HFFc6 (cell line): Measurements from ENCODE around the gene PNCK. TPM values are rescaled to one million over a fixed set of nuclear protein-coding genes. Genes with fewer than 3 reads are reported as not detected.
"Not testable (repeated sequence)": the region's sequence is repeated elsewhere in the genome, so short reads cannot be mapped to it uniquely, and the experiment has no call there.

Experiments used
- DNase-seq: peaks from one replicate; pipeline ENCODE4 v3.0.0-alpha.2; 2018
- H3K27ac Mint-ChIP-seq: 2 replicates; pipeline ENCODE4 v1.8.0; 2020; ENCODE audit warnings: mild to moderate bottlenecking, mixed read lengths
- H3K27me3 Mint-ChIP-seq: 2 replicates; pipeline ENCODE4 v1.8.0; 2021; ENCODE audit warnings: mild to moderate bottlenecking, moderate library complexity, mixed read lengths; ENCODE audit not compliant: insufficient read depth
- H3K36me3 Mint-ChIP-seq: 2 replicates; pipeline ENCODE4 v1.8.0; 2021; ENCODE audit warnings: low read depth, mixed read lengths
- H3K4me1 Mint-ChIP-seq: 2 replicates; pipeline ENCODE4 v1.8.0; 2020; ENCODE audit warnings: low read depth, mixed read lengths
- H3K4me3 Mint-ChIP-seq: 2 replicates; pipeline ENCODE4 v1.8.0; 2020; ENCODE audit warnings: mild to moderate bottlenecking, moderate library complexity, mixed read lengths
- H3K9me3 Mint-ChIP-seq: 2 replicates; pipeline ENCODE4 v1.8.0; 2020; ENCODE audit warnings: mild to moderate bottlenecking, mixed read lengths
- total RNA-seq, 6 experiments: library from RNA; stranded (reverse); fragmentation: NEBNext Ultra II Directional; extraction: Animal tissue kit (Norgen Biotek cat#: 25700); gene quantifications; 2 replicates in 1 of 6; 3 replicates in 5 of 6; pipeline ENCODE4 v1.2.3, GENCODE V29; 2021
- TF ChIP-seq, protein P1 (sequence below): fragments of 200-600 bp; sonication (generic); IDR thresholded peaks from 2 replicates; pipeline ENCODE4 v1.5.0; 2021; ENCODE audit warnings: antibody characterized with exemption, mild to moderate bottlenecking

PNCK gene
- total RNA-seq, 6 experiments from 2014 or later: 0.26 to 0.43 TPM; not detected in 4

DNA sequence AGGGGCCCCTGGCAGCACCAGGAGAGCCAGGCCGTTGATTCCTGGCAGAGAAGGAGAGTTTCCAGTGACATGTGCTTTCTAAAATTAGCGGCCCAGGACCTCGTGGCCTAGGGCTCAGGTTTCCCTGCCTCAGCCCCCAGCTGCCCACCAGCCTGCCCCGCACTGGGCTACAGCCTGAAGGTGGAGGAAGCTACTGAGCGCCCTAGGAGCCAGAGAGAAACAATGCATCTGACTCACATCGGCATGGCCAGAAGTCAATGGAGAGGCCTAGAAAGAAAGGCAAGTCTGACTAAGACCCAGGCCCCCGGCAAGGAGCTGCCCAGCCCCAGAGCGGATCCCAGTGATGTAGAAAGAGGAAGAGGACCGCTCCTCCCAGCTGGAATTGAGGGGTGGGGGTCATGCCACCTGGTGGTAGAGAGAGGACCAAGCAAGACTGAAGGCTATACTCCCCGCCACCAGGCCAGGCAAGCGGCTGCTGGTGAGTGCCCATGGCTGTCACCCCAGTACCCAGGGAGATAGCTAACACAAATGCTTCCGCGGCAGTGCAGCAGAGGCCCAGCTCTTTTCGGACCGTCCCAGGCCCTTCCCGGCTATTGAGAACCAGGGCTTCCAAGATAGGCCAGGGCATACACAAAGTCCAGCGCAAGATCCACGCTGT, 31.9 kb upstream of the PNCK start:
- H3K27me3 Mint-ChIP-seq, H3K4me3 Mint-ChIP-seq, H3K4me1 Mint-ChIP-seq, H3K27ac Mint-ChIP-seq, H3K9me3 Mint-ChIP-seq, DNase-seq, H3K36me3 Mint-ChIP-seq: not testable (repeated sequence)
- TF ChIP-seq, protein P1, sequence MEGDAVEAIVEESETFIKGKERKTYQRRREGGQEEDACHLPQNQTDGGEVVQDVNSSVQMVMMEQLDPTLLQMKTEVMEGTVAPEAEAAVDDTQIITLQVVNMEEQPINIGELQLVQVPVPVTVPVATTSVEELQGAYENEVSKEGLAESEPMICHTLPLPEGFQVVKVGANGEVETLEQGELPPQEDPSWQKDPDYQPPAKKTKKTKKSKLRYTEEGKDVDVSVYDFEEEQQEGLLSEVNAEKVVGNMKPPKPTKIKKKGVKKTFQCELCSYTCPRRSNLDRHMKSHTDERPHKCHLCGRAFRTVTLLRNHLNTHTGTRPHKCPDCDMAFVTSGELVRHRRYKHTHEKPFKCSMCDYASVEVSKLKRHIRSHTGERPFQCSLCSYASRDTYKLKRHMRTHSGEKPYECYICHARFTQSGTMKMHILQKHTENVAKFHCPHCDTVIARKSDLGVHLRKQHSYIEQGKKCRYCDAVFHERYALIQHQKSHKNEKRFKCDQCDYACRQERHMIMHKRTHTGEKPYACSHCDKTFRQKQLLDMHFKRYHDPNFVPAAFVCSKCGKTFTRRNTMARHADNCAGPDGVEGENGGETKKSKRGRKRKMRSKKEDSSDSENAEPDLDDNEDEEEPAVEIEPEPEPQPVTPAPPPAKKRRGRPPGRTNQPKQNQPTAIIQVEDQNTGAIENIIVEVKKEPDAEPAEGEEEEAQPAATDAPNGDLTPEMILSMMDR: peak; percentile 38

GRCh38 chrX:153704631-153705402, 31.2 kb upstream of the PNCK start:
- not testable (repeated sequence) for H3K4me1 Mint-ChIP-seq, H3K27ac Mint-ChIP-seq, H3K4me3 Mint-ChIP-seq, H3K36me3 Mint-ChIP-seq, DNase-seq, H3K9me3 Mint-ChIP-seq, H3K27me3 Mint-ChIP-seq

DNA sequence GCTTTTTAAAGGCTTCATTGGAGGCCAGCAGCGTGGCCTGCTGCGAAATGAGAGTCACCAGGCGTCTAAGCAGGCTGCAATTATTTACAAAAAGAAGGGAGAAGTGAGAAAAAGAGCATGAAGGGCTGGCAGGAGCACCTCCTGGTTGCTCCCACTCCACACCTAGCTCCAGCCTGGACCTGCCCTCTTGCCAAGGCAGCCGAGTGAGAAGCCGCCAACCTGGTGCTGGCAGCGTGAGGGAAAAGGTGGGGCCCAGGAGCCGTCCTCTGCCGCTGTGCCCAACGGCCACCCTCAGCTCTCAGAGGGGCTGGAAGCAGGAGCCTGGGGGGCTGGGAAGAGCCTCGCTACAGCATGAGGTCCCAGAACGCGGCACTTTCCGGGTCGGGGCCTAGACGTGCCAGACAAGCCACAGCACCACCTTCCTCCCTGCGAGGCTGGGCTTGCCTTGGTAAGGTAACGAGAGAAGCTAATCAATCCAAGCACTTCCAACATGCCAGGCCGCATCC, 30.5 kb upstream of the PNCK start:
- Mint-ChIP-seq H3K4me3 (no peak overlapping the region), H3K27ac (no peak overlapping the region), H3K4me1 (peaks cover 8% of the 10 kb centered on the region), H3K27me3 (no peaks in the 10 kb centered on the region; the same call in none of the 2 replicates), H3K36me3 (no peaks in the 10 kb centered on the region), H3K9me3 (no peaks in the 10 kb centered on the region)
- TF ChIP-seq, protein P1: no peak
- DNase-seq: no peak

GRCh38 chrX:153703036-153703370, 29.4 kb upstream of the PNCK start:
- no peaks in the 10 kb centered on the region for H3K36me3 Mint-ChIP-seq
- TF ChIP-seq, protein P1: no peak
- no peak for DNase-seq

DNA sequence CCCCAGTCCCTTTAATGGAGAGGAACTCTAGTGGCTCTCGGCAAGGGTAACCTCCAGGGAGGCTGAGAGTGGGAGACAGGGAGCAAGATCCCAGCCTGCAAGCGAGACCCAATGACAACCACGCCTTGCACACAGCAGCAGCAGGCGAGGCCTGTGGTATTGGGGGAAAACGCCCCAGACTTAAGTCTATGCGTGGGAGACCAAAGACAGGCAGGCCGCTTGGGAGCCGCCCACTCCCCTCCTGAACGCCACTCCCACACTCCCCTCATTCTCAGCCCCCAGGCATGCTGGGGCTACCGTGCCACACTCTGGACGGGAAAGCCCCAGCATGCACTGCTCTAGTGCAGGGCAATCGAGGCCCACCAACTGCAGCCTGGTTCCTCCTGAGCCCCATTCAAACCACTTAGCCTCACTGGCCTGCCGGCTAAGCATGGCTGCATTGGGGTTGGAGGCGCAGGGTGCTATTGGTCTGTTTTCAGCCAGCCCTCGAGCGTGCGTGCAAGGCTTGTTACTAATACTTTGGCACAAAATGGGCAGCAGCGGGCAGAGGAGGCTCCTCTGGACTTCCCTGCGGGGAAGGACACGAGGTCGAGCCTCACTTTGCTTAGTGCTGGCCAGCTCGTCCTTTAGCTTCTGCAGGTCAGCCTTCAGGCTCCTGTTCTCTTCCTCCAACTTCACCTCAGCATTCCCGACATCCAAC, 28.9 kb upstream of the PNCK start:
- Mint-ChIP-seq H3K36me3 (no peaks in the 10 kb centered on the region), H3K4me1 (peaks cover 3% of the 10 kb centered on the region; the same call in 1 of the 2 replicates), H3K4me3 (no peak overlapping the region), H3K27ac (no peak overlapping the region), H3K27me3 (peaks cover 1% of the 10 kb centered on the region), H3K9me3 (no peaks in the 10 kb centered on the region)
- TF ChIP-seq, protein P1: no peak
- DNase-seq: no peak

More at GRCh38 chrX:153703036-153703370, 29.4 kb upstream of the PNCK start:
- H3K27me3 Mint-ChIP-seq: peaks cover 1% of the 10 kb centered on the region
- H3K9me3 Mint-ChIP-seq: no peaks in the 10 kb centered on the region
- no peak overlapping the region for H3K4me3 Mint-ChIP-seq
- no peak overlapping the region for H3K27ac Mint-ChIP-seq
- H3K4me1 Mint-ChIP-seq: no peaks in the 10 kb centered on the region
